PFSK-1 (cell line): ENCODE measurements around the gene MIEF1.

Source experiments
- FOXP2 ChIP-seq: optimal IDR thresholded peaks from 2 replicates; pipeline ENCODE3; 2011; ENCODE audit warnings: borderline replicate concordance, control low read depth, inconsistent platforms; ENCODE audit not compliant: insufficient read depth; ENCODE audit errors: extremely low read length, extremely low read depth
- POLR2AphosphoS5 ChIP-seq: IDR thresholded peaks from 2 replicates; pipeline ENCODE4 v1.6.1; 2012; ENCODE audit warnings: low read depth, mild to moderate bottlenecking, control low read depth, low read length, moderate library complexity
- SIN3A ChIP-seq: IDR thresholded peaks from 2 replicates; pipeline ENCODE4 v1.6.1; 2012; ENCODE audit warnings: mild to moderate bottlenecking, low read length, moderate library complexity, borderline replicate concordance; ENCODE audit not compliant: insufficient read depth
- TAF1 ChIP-seq: IDR thresholded peaks from 2 replicates; pipeline ENCODE4 v1.6.1; 2012; ENCODE audit warnings: low read length, control low read depth, borderline replicate concordance; ENCODE audit not compliant: insufficient read depth
- TF ChIP-seq, protein P1 (sequence below), 2 experiments: IDR thresholded peaks; 2 replicates each; pipeline versions ENCODE4 v1.6.1 to v1.8.0; 2011 to 2012; ENCODE audit warnings: low read depth in 2 of 2, low read length in 2 of 2, control low read depth in 1 of 2, inconsistent platforms in 1 of 2, mild to moderate bottlenecking in 1 of 2, moderate library complexity in 1 of 2; ENCODE audit not compliant: insufficient read depth in 1 of 2

Gene MIEF1

DNA sequence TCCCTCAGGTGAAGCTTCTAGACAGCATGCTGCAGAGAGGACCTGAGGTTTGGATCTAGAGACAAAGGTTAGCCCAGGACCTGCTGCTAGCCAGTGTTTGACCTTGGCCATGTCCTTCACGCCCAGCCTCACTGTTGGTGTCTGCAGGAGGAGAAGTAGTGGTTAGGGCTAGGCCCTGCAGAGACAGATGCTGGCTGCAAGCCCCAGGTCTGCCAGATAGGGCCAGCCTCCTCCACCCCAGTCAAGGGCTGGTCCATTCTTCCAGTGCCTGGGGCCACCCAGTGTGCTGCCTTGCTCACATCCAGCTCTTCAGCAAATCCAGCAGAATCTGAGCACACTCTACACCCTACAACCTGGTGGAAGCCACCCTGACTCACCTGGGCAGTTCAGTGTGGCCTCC is 21.5 kb upstream of the MIEF1 start:
- TF ChIP-seq SIN3A = no peak
- no peak for TF ChIP-seq POLR2AphosphoS5
- TF ChIP-seq FOXP2 = no peak
- TF ChIP-seq, protein P1, sequence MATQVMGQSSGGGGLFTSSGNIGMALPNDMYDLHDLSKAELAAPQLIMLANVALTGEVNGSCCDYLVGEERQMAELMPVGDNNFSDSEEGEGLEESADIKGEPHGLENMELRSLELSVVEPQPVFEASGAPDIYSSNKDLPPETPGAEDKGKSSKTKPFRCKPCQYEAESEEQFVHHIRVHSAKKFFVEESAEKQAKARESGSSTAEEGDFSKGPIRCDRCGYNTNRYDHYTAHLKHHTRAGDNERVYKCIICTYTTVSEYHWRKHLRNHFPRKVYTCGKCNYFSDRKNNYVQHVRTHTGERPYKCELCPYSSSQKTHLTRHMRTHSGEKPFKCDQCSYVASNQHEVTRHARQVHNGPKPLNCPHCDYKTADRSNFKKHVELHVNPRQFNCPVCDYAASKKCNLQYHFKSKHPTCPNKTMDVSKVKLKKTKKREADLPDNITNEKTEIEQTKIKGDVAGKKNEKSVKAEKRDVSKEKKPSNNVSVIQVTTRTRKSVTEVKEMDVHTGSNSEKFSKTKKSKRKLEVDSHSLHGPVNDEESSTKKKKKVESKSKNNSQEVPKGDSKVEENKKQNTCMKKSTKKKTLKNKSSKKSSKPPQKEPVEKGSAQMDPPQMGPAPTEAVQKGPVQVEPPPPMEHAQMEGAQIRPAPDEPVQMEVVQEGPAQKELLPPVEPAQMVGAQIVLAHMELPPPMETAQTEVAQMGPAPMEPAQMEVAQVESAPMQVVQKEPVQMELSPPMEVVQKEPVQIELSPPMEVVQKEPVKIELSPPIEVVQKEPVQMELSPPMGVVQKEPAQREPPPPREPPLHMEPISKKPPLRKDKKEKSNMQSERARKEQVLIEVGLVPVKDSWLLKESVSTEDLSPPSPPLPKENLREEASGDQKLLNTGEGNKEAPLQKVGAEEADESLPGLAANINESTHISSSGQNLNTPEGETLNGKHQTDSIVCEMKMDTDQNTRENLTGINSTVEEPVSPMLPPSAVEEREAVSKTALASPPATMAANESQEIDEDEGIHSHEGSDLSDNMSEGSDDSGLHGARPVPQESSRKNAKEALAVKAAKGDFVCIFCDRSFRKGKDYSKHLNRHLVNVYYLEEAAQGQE (IDR thresholded peaks at IDR 0.05; ENCODE audit: insufficient read depth in 1 of 2, low read depth in 2 of 2, low read length in 2 of 2) = no peak
- TF ChIP-seq TAF1 = no peak

DNA sequence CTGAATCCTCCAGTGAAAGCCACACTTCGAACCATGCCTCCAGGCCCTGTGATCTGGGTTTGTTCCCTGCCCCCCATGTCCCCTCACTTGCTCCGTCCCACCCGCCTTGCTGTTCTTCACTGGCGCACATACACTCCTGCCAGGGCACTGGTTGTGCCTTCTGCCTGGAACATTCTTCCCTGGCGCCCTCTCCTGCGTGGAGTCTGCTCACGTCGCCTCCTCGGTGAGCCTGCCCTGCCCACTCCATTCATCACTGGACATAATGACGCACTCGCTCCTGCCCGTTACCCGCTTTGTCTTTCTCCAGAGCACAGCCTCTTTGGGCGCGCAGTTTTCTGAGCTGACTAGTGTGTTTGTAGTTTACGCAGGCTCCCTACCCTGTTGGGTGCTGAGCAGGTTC is 21.0 kb upstream of the MIEF1 start:
- TF ChIP-seq POLR2AphosphoS5 (no peak), SIN3A (no peak), FOXP2 (no peak), TAF1 (no peak)
- TF ChIP-seq, protein P1 (IDR thresholded peaks at IDR 0.05; ENCODE audit: insufficient read depth in 1 of 2, low read depth in 2 of 2, low read length in 2 of 2) = no peak

DNA sequence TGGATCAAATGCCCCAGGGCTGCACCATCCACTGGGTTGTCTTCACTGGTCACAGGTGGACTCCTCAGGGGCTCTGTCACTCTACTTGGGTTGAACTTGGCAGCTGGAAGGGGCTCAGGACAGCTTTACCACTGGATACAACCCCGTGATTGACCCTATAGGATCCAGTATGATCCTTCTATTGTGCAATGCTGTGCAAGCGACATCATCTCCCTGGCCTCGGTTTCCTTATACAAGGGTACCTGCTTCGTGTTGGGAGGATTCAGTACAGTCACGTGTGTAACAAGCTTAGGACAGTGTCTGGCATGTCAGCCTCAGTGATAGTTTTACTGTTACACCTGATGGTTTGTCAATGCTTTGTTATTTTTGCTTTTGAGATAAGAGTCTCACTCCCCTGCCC is 20.5 kb upstream of the MIEF1 start:
- TF ChIP-seq FOXP2 = no peak
- TF ChIP-seq, protein P1 (IDR thresholded peaks at IDR 0.05; ENCODE audit: insufficient read depth in 1 of 2, low read depth in 2 of 2, low read length in 2 of 2) = no peak
- TF ChIP-seq SIN3A = no peak
- no peak for TF ChIP-seq POLR2AphosphoS5
- no peak for TF ChIP-seq TAF1

DNA sequence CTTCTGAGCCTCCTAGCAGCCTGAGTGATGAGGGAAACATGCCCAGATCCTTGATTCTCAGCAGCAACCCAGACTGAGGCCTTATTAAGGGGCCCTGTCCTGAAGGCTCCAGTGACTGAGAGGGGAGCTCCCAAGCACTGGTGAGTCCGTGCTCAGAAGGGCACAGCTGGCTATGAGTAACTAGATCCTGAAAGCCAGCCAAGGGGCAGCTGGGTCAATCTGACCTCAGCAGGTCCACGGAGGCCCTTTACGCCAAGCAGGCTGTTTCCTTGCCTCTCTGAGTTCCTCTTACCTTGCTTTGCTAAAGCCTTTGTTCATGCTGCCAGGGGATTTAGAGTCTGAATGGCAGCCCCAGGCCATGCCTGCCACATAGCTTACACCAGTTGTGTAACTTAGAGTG is 19.3 kb upstream of the MIEF1 start:
- TF ChIP-seq TAF1 (no peak), SIN3A (no peak), POLR2AphosphoS5 (no peak), FOXP2 (no peak)
- TF ChIP-seq, protein P1 (IDR thresholded peaks at IDR 0.05; ENCODE audit: insufficient read depth in 1 of 2, low read depth in 2 of 2, low read length in 2 of 2) = no peak
